AG08395 (cell line): ENCODE measurements around the gene SYT17.
A peak's percentile ranks its signal among the peaks of the same experiment; 100 is the strongest.

Source experiments
- DNase-seq: peaks from one replicate; pipeline ENCODE4 v3.0.0; 2012; ENCODE audit warnings: mixed read lengths, low spot score

Gene SYT17

DNA sequence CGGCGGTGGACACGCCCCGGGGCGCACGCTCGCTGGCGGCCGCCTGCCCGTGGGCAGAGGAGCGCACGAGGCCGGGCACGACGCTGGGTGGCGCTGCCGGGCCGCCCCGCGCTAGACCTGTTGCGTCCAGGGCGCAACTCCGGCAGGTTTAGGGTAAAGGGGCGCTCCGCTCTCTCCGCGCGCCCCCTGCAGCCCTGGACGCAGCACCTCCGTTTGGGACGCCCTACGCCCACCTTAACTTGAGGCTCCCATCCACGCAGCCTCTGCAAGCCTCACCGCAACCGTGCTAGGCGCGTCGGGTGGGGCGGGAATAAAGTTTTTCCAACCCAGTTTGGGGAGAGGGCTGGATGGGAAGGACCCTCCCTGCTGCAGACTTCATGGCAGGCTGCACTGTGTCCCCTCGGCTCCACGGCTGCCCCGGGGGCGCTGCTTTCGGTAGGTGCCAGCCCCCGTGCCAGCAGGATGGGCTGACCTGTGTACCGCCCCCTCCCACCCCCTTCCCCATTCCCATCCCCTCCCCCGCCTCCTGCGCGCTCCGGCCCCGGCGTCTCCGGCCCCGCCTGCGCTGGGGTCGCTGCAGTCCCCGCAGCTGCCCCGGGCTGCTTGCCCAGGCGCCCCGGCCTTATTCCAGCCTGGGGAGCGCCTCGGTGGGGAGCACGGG lies at the start of gene SYT17:
Gene SYT17, plus strand, starts transcription at position 531 of the 661 bp plus-strand sequence. CDS start 407 bp downstream, outside the sequence.
- DNase-seq, result peak; percentile 71

DNA sequence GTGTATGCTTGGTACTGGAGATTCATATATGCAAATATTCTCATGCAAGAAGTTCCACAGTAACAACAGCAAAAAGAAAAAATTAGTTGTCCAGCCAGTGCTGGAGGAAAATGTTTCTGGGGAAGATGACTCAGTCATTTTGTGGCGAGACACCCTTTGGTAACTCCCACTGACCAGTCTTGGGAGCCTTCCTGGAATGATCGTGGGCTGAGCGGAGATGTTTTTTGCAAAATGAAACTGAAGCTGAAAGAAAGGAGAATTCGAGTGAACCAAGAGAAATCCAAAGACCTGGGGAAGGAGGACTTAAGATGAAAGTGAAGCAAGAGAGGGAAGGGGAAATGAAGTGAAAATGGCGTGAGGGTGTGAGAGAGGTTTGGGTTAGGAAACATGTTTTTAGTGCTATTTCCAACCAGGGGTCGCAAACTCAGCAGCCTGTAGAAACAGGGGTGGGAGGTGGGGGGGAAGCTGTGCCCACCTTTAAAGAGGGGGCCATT lies 49.1 kb upstream of the SYT17 start:
- peak; percentile 95 for DNase-seq

- peak; percentile 70 for DNase-seq
Measured at GRCh38 chr16:19119564-19119963, 48.5 kb upstream of the SYT17 start.

GRCh38 chr16:19123535-19124178 lies 44.4 kb upstream of the SYT17 start:
- DNase-seq, result no peak

- no peak for DNase-seq
Measured at GRCh38 chr16:19126300-19126699, 41.7 kb upstream of the SYT17 start.

DNA sequence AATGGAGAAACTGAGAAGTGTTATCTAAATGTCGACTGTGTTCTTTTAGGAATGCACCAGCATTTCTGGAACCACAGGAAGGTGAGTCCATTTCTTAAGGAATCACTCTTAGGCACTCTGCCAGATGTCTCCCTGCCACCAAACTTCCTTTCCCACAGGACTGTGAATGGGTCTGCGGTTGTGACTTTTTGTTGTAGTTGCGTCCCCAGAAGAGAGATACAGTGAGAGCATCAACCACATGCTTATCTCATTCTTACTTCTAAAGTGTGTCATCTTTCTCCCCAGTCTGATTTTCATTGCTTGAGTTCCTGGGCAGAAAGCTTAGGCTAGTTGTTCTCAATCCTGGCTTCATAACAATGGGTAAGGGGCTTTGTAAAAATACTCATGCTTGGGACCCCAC lies 40.8 kb upstream of the SYT17 start:
- no peak for DNase-seq

DNA sequence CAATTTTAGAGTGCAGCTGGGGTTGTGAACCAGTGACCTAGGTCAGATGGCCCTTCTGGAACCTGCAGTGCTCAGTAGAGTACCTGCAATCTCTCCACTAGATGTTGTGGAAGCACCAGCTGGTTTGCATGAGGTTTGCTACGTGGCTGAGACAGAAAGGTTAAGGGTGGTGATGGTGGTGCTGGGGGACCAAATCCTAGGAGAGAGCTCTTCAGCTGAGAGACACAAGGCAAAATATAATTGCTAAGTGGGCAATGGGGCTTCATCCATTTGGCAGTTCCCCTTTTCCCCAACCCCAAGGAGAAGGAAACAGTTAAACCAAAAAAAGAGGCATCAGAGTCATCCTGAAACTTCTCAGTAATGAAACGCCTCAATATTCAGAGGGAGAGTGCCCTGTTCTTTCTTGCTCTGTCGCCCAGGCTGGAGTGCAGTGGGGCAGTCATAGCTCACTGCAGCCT lies 40.3 kb upstream of the SYT17 start:
- DNase-seq, result no peak

DNA sequence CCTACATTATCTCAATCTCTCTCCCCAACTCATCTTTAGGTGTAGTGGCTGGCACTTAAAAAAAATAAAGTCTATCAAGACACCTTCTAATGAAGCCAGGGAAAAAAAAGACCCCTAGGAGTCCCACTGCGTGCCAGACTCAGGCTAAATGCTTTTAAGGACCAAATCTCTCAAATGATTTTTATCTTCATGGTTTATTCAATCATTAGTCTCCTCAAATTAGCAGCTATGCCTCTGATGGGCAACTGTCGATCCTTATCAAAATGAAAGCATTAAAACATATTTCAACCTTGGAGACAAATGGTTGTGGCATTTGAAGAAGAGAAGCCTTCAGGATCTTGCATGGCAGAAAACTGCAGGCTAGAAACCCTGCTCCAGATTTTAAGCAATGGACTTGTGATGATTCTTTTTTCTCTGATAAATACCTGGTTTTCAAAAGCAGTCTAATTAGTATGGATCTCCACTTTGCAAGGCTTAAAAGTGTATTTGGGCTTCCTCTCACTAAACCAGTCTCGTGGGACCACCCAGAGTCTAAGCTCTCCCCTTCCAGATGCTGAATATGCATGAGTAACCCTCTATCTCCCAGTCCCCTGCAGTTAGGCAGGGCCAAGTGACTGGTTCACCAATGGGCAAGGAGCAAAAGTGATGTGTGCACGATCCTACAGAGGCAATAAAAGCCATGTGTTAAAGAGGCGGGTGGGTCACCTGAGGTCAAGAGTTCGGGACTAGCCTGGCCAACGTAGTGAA lies 39.4 kb upstream of the SYT17 start:
- no peak for DNase-seq

- no peak for DNase-seq
Measured at GRCh38 chr16:19130385-19130784, 37.7 kb upstream of the SYT17 start.

DNA sequence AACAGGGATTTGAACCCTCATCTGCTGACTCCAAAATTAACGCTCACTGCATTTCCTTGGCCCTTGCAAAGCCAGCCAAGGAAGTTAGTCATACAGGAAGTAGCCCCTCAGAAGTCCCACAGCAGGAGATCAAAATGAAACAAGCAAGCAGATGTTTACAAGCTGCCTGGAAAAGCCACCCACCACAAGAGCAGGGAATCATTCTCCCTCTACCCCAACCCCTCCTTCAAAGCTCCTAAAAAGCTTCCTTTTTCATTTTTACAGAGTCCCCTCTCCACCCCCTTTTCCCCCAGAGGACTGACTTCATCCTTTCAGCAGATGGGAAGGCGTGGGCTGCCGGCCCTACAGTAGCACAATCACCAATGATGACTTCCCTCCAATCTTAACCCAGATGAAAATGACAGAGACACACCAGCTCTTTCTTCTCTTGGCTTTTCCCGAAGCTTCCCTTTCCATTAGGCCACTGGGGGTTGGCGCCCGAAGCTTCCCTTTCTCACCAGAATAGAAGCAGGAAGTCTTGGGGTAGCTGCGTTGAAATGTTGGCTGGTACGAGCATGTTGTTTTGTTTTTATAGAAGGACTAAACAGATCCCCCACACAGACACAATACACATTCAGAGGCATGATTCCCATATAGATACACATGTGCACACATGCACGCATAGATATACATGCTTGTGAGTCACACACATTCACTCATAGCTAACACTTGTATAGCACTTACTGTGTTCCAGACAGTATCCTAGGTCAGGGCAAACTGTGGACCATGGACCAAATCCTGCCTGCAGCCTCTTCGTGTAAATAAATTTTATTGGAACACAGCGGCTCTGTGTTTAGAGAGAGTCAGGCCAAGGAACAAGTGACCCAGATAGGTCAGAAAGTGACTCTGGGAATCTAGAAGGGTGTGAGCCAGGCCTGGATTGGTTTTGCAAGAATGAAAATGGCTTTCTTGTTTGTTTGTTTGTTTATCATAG lies 36.9 kb upstream of the SYT17 start:
- peak; percentile 73 for DNase-seq

- DNase-seq, result no peak
Measured at GRCh38 chr16:19131825-19132218, 36.2 kb upstream of the SYT17 start.

DNA sequence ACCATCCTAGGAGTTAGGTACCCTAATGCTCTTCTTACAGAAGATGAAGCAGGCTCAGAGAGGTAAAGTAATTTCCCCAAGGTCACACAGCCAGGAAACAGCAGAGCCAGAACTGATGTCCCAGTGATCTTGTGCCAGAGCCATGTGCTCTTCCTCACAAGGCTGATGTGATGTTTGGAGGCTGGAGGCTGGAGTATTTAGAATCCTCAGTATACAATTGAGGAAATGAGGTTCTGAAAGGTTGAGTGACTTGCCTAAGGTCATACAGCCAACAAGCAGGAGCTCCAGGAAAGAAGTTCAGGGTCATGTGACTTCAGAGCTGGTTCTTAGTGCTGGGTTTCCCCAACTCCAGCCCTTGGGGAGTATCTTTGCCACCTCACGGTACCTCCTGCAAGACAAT lies 35.8 kb upstream of the SYT17 start:
- DNase-seq, result no peak

GRCh38 chr16:19132898-19133297 lies 35.1 kb upstream of the SYT17 start:
- no peak for DNase-seq

DNA sequence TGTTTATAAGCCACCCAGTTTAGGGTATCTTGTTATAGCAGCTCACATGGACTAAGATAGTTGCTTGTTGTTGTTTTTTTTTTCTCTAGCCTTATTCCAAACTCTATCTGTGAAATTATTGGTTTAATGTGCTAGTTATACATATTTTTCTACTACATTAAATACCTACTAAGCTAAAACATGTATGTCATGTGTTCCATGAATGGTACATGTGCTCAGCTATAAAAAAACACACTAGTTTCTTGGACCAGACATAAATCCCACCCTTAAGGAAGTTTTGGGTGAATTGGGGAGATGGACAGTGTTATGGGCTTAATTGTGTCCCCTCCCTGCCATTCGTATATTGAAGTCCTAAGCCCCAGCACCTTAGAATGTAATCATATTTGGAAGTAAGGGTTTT lies 34.4 kb upstream of the SYT17 start:
- no peak for DNase-seq

DNA sequence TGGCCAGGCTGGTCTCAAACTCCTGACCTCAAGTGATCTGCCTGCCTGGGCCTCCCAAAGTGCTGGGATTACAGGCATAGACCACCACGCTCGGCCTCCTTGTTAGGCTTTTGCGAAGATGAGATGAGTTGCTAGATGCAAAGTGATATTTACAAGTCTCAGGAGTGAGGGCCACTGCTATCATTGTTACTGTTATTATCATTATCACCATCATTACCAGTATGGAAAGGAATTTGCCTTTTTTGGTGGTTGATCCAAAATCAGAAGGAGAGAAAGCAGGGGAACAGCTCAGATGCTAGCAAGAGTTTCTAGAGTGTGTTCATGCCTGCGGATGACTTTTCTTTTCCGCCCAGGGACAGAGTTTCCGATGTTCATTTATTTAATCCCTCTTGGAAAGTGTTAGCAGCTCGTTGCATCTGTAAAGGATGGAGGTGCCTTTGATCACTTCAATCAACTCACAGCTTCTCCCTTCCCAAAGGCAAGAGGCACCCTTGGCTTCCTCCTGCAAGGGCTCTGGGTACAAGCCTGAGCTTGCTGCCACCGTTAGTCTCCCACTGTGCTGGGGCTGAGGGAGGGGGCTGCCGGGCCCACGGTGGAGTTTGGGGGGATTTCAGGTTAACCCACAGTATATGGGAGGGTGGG lies 32.7 kb upstream of the SYT17 start:
- no peak for DNase-seq

DNA sequence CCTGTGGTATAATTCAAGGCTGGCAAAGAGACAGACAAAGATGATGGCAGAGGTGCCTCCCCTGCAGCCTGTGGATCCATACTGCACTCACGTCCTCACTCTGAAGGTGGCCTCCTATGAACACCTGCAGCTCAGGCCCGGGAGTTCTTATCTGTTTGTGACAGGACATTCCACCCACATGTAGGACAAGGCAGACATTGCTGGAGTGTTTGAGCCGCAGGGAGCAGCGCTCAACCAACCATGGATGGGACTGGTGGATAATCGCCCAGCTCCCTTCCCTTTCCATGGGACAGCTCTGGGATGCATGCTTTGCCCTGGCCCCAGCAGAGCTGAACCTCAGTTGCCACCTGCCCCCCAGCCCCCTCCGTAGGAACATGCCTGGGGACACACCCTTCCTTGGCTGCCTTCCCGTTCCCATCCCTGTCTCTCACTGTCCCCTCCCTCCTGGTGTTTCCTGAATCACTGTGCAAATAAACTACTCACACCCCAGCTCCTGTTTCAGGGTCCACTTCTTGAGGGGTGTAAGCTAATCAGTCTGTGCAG lies 32.1 kb upstream of the SYT17 start:
- no peak for DNase-seq

GRCh38 chr16:19136549-19137196 lies 31.4 kb upstream of the SYT17 start:
- no peak for DNase-seq

DNA sequence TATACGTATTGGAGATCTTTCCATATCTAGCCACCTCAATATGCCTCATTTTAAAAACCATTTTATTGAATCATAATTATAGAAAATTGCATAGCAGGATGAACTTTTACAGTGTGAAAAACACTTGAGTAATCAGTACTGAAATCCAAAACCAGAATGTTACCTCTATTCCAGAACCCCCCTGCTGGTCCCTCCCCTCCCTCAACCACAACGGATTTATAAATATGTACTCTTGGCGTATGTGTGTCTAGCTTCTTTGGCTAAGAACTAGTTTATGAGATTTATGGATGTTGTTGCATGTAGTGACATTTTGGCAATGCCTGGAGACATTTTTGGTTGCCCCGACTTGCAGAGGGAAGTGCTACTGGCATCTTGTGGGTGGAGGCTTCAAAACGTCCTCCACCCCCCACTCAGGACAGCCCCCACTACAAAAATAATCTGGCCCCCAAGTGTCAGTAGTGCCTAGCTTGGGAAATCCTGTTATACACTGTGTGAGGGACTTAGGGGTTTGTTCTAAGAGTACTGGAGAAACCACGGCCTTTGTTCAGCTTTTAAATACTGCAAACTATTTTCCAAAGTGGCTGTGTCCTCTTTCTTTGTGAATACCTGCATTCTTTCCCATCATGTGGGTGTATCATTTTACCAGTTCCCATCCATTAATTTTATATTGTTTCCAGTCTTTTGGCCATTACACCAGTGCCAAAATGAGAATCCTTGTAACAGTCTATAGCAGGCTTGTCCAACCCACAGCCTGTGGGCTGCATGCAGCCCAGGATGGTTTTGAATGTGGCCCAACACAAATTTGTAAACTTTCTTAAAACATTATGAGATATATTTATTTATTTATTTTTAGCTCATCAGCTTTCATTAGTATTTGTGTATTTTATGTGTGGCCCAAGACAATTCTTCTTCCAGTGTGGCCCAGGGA lies 30.6 kb upstream of the SYT17 start:
- peak; percentile 43 for DNase-seq

- peak; percentile 86 for DNase-seq
Measured at GRCh38 chr16:19138601-19139000, 29.4 kb upstream of the SYT17 start.
